Measurements from ENCODE around the gene PDE2A.

- TF ChIP-seq CTCF (IDR thresholded peaks at IDR 0.05; ENCODE audit: poor library complexity) (no peak), EZH2 (IDR thresholded peaks at IDR 0.05; ENCODE audit: borderline replicate concordance) (no peak)
Measured at GRCh38 chr11:72719144-72719543, 44.9 kb upstream of the PDE2A start.
